ENCODE data around the gene AKAIN1.

The AKAIN1 gene, protein sequence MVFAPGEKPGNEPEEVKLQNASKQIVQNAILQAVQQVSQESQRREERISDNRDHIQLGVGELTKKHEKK

DNA sequence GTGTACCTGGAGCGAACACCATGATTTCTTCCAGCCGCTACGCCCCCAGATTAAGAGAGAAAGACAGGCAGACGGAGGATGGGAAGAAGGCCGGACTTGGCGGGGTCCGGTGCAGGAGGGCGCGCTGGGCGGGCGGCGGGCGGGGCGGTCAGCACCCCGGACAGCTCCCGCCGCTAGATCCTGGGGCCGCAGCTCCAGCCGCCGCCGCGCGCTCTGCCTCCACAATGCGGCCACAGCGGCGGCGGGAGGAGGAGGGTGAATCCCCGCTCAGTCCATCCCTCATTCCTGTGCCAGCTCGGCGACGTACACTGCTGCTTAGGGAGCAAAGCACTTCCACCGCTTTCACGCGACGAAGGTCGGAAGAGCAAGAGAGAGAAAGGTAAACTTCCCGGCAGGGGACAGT, at the start of gene AKAIN1:
TSS of gene AKAIN1 (minus strand) at position 226 of the 403 bp plus-strand sequence. CDS start at position 22, 204 bp downstream.
- no peak for DNase-seq

DNA sequence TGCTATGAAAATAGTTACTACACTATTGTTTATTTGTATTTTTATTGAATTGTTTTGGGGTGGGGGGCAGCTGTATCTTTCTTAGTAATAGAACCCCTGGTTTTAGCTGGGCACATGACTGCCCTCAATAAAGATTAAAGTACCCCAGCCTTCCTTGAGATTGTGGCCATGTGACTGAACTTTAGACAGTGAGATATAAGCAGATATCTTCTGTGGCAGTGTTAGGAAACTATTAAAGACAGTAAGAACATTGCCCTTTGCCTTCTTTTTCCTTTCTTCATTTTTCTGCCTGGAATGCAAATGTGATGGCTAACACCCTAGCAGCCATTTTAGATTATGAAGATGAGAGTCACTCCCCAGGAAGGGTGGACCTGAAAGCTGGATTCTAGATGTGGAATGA, 47.9 kb upstream of the AKAIN1 start:
- no peak for DNase-seq

DNA sequence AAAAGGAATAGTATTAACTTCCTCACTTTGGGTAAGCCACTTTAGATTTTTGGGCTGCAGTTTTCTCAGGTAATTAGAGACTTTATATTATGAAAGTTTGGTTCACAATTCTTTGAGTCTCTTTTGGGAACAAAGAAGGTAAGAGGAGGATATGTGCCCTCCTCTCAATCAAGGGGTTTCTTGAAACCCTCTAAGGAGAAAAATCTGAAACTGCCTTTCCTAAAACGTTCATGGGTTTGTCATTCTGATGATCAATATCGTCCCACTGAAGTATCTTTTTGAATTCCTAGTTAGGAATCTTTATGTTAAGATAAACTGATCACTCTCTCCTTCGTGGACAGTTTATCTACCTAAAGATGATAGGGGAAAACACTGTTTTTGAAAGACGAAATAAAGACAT, 42.4 kb upstream of the AKAIN1 start:
- DNase-seq: no peak

DNA sequence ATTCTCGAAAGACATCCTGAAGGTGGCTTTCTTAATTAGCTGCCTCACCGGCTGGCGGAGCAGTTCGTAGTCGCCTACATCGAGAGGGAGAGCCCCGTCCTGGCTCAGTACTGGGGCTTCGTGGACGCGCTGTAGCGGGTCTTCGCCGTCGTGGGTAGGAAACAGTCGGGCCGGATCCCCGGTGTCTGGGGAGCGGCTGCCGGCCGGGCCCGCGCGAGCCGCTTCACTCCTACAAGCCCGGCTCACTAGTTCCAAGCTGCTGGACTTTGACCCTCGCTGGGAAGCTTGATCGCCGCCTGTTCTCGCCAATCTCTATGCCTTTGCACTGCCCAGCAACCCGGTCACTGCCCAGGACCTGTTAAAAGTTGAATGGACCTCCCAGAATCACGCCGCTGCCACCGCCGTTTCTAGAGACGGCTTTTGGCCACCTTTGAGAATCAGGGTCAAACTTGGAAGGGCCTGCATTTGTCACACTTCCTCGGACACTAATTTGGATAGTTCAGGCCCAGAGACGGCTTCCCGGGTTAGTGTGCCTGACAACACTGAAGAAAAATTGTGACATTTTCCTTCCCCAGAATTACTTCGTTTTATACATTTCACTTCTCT, 41.4 kb upstream of the AKAIN1 start:
- DNase-seq: peak; percentile 66

DNA sequence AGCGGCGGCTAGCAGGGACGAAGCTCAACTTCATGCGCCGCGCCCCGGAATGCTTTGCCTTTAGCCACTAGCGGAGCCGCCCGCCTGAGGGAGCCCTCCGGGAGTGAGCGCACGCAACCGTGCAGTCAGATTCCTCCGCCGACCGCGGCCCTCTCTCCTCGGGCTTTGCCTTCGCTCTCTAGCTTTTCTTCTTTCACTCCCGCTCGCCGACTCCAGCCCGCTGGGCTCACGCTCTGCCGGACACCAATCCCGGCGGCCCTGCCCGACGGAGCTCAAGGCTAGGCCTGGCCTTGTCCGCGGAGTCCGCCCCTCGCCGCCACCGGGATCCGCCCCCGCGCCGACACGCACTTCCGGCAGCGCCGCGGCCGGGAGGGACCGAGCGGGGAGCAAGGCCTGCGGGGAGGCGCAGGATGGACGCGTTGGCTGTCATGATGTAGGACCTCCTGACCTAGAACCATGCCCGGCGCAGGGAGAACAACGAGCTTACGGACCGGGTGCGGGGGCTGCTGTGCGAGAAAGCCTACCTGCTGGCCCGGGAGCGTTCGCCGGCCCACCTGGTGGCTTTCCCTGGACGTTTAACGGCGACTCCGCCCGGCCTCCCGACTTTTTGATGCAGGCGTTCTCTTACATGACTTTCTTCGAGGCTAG, 40.8 kb upstream of the AKAIN1 start:
- peak; percentile 96 for DNase-seq

DNA sequence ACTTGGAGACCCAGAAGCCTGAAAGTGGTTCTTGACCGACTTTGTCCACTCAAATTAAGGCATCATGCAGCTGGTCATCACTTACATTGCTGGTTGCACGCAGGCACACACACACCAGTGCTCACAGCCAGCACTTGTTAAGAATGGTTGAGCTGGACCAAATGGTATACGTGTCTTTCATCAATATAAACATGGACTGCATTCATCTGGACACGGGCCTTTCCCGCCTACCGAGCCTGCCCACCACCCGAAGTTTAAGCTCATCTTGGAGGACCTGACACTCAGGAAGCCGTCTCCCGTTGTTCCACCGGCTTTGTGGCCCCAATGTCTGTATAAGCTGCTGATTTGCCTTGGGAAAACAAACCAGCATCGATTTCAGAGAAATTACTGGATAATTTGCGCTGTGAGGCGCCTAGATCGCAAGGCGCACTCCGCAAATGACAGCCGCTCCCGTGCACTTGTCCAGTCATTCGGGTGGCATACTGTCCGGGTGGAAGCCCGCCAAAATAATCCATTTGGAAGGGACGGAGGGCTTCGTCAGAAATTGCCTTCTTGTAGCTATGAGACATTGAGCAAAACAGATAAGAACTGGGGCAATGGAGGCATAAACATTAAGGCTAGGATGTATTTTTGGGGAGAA, 40.1 kb upstream of the AKAIN1 start:
- DNase-seq: no peak

- DNase-seq: no peak
These were observed 17.7 kb upstream of the AKAIN1 start for GRCh38 chr18:5214583-5215351.

DNA sequence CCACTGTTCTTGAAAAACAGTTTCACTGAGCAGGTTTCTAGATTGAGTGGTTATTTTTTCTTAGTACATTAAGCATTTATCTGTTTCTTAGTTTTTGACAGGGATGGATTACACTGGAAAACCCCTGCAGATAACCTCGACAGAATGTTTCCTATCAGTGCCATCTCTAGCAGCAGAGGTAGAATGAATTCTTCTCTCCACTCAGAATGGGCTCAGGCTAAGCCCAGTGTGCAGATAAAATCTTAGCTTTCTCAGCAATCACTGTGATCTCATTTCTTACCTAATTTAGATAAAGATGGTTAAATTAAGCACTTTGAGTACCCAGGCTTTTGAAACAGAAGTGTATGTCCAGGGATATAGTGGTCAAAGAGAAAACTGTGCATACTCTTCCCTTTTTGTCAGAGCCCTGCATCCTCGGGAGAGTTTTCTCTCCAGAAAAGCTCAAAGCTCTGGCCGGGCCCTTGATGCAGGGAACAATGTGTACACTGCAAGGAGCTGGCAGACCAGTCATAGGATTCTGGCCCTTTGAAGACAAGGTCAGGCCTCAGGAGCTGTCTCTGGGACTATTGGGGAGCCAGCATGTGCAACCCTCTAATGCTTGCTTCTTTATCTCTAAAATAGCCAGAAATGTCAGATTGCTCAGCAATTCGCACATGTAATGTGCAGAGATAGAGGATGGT, 10.6 kb upstream of the AKAIN1 start:
- DNase-seq: no peak

DNA sequence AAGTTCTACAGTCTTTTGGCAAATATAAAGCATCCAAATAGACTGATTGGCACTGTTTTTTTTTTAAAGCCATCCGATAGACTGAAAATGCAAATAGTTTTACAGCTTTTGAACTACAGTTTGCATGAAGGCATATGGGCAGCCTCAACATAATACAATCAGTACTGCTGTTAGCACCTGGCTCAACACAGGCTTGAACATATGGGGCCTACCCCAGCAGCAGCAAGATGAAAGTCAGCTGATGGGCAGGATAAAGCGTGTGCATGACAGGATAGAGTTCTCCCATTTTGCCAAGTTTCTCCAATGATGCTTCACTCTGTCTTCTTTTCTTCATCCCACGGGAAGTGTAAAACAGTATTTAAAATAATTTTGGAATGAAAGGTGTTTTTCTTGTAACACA, 1.3 kb upstream of the AKAIN1 start:
- DNase-seq: no peak

DNA sequence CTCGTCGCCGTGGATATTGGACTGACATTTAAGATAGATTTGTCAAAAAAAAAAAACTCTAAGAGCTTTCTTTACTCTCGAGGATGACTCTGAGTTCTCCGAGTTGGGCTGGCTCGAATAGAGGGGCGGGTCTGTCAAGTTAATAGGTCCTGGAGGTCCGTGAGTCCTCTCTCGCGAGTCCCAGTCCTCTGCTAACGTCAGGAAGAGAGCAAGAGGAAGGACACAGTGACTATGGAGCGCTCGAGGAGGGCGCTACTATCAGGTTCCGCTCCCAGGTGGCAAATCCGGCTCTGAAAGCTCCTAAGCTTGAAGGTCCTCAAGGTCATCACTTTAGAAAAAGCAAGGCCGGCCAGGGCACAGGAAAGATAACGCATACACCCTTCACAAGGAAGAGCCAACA, 404 bp upstream of the AKAIN1 start:
- no peak for DNase-seq

DNA sequence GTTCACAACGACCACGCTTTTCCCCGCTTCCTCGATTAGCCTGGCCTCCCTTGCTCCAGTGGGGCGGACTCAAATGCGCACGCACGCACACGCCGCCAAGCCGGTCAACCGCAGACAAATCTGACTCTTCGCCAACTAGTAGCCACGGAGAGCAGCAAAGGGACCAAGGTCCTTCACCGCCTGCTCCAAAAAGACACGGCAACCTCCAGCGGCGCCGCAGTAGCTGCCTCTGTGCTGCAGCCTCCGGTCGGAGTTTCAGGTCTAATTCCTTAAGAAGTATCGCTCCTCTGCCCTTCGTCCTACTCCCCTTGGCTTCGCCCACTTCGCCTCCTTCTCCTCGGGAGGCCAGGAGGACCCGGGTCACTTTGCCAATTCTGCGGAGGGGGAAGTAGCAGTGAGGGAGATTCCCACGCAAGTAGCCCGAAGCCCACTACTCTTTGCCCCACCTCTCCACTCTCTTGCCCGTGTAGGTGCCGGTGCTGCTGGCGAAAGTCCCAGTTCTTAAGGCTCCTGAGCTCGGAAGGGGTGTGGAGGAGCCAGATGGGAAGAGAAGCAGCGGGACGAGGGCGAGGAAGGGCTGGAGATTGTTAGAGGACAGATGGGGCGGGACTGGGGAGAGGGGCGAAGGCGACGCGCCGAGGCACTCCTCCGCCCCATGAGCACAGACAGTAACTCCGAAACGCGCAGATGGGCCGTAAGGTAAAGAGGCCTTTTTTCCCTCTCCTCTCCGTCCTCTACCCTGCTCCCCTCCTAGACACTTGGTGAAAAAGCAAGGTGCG, 615 bp downstream of the AKAIN1 start:
- DNase-seq: no peak

DNA sequence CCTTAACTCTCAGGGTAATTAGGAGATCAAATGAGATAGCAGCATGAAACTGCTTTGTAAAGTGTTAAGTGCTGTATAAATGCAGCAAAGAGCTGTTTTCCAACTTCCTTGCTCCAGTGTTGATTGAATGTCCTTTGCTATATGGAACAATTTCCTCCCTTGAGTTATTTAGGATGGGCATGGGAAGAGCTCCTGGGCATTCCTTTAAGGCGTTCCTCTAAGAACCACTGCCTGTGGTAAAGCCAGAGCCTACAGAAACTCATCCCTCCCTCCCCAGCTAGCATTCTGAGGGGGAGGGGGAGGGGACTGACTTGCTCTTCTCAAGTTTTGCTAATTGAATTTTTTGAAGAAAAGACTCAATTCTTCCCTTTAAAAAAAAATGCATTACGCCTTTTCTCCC, 1.4 kb downstream of the AKAIN1 start:
- DNase-seq: no peak

DNA sequence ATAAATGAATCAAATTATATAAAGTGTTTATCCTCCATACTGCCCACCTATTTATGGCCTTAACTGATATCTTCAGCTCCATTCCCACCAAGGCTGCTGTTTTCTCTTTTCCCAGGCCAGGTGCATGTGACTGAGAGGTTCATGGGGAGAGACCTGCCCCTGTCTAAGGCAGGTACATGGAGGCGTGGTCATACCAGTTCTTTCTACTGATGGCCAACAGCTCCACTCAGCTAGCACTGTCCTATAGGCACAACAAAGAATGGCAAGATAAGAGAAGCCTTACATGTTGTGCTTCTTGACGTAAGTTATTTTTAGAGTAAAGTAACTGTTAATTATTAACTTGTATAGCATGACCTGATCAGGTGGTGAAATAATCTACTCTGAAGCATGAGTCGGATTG, 16.8 kb downstream of the AKAIN1 start:
- DNase-seq: no peak

DNA sequence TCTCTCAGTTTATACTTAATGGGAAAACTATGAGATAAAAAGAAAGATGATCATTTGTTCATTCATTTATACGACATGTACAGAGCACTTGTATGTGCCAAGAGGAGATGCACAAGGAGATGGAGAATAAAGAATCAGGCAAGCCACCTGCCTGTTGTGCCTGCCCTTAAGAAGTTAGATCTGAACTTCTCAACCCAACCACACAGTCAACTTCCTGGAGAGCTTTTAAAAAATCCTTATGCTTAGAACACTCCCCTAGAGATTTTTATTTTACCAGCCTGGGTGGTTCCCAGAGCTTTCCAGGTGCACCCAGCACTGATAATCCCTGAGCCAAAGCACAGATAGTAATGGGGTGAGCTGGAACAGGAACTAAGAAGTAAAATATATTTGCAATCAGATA, 18.5 kb downstream of the AKAIN1 start:
- DNase-seq: no peak

GRCh38 chr18:5175378-5175777, 21.7 kb downstream of the AKAIN1 start:
- peak; percentile 31 for DNase-seq

GRCh38 chr18:5173646-5174045, 23.4 kb downstream of the AKAIN1 start:
- DNase-seq: no peak

- no peak for DNase-seq
These were observed 23.8 kb downstream of the AKAIN1 start for GRCh38 chr18:5173236-5173635.

DNA sequence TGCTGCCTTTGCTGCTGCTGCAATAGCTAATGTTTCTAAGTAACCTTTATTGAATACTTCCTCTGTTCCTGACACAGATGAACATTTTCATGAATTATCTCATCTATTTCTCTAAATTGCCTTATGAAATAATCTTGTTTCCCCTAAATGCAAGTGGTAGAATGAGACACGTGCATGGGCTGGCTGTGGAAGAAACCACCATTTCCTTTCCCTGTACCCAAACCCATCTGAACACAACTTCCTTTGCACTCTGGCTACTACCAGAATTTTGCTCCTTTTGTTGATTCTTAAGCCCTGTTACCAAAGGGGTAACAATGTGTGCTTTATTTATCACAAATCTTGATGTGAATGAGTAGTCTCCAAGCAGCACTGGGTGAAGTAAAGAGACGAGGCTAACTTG, 29.2 kb downstream of the AKAIN1 start:
- DNase-seq: no peak

GRCh38 chr18:5166606-5167280, 30.3 kb downstream of the AKAIN1 start:
- no peak for DNase-seq

GRCh38 chr18:5164903-5165302, 32.2 kb downstream of the AKAIN1 start:
- no peak for DNase-seq

GRCh38 chr18:5162111-5162510, 34.9 kb downstream of the AKAIN1 start:
- no peak for DNase-seq

DNA sequence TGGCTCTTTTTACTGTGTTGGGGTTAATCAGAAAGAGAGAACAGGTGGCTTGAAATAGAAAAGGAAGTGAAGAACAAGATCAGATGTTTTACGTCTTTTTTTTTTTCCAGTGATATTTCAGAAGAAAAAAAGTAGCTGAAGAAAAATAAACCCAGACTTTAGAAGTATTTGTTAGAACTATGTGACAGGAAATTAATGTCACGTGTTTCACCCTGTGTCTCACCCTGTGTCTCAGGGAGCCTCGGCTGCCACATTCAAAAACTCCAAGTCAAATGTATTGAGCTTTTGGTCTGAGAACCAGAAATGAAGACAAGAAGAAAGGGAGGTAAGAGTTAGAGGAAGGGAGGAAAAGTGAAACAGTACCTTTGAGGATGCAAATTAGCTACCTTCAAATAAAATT, 38.0 kb downstream of the AKAIN1 start:
- no peak for DNase-seq
